GM12878 (cell line): ENCODE data around the gene ADAMTS19. TPM values are rescaled to one million over a fixed set of nuclear protein-coding genes. Genes with fewer than 3 reads are reported as not detected.

Source experiments
- ATAC-seq: fragments of 200-7000 bp; cut with Tn5 transposase; 3 replicates; pipeline ENCODE4 v1.9.1; 2020; ENCODE audit warnings: mild to moderate bottlenecking, moderate library complexity
- BruUV-seq: library from RNA; stranded (reverse); fragments of 400-500 nt; replicated peaks from 2 replicates; lab custom pipeline; 2021; lab: Mats Ljungman, UMichigan
- CTCF ChIA-PET: fragments of 300-600 bp; sonication (Branson Sonifier 250); formaldehyde crosslinking; extraction: SDS; loops from one replicate; lab custom pipeline; 2021; ENCODE audit warnings: inconsistent platforms; lab: Yijun Ruan, JAX
- POLR2A ChIA-PET: fragments of 350-600 bp; formaldehyde crosslinking; extraction: SDS; loops from one replicate; lab custom pipeline; 2021; ENCODE audit warnings: inconsistent platforms; lab: Charles Lee
- RAD21 ChIA-PET: fragments of 300-600 bp; sonication (Branson Sonifier 250); formaldehyde crosslinking; loops from one replicate; lab custom pipeline; 2023; ENCODE audit warnings: antibody characterized with exemption; ENCODE audit not compliant: unreplicated experiment; lab: Charles Lee
- SMC1A ChIA-PET: fragments of 300-600 bp; sonication (Branson Sonifier 250); formaldehyde crosslinking; loops from one replicate; lab custom pipeline; 2023; ENCODE audit not compliant: unreplicated experiment, uncharacterized antibody; lab: Charles Lee
- DNase-seq: peaks from one replicate; pipeline ENCODE4 v3.0.0-alpha.2; 2011; ENCODE audit warnings: low read depth, low spot score
- FAIRE-seq: peaks from 3 replicates; lab custom pipeline; 2011; peaks lifted over from hg19 to GRCh38; lab: Jason Lieb, UNC
- H2AFZ ChIP-seq: 2 replicates; pipeline ENCODE4 v1.6.0; 2011; ENCODE audit warnings: low read depth, low read length, control low read depth; ENCODE audit not compliant: control insufficient read depth
- H3K27ac ChIP-seq: 2 replicates; pipeline ENCODE4 v1.5.1; 2011; ENCODE audit warnings: control low read depth; ENCODE audit not compliant: control insufficient read depth, insufficient read depth
- H3K27me3 ChIP-seq, 2 experiments: replicated peaks in 1 of 2; 2 replicates each; pipeline versions ENCODE4 v1.6.0 to v1.6.1; 2011; ENCODE audit warnings: low read length in 1 of 2; ENCODE audit not compliant: control insufficient read depth in 2 of 2, insufficient read depth in 2 of 2
- H3K36me3 ChIP-seq, 2 experiments: 2 replicates each; pipeline ENCODE4 v1.5.1; 2011; ENCODE audit warnings: low read length in 1 of 2; ENCODE audit not compliant: control insufficient read depth in 2 of 2, insufficient read depth in 2 of 2
- H3K4me1 ChIP-seq: 2 replicates; pipeline ENCODE4 v1.6.1; 2011; ENCODE audit warnings: mild to moderate bottlenecking, low read length, moderate library complexity, mixed read lengths; ENCODE audit not compliant: control insufficient read depth, insufficient read depth
- H3K4me2 ChIP-seq: 2 replicates; pipeline ENCODE4 v1.6.0; 2011; ENCODE audit warnings: control low read depth; ENCODE audit not compliant: control insufficient read depth, insufficient read depth
- H3K4me3 ChIP-seq: fragments of 200-600 bp; sonication (generic); 2 replicates; pipeline ENCODE4 v1.5.1; 2016
- H3K79me2 ChIP-seq: 2 replicates; pipeline ENCODE4 v1.6.0; 2011; ENCODE audit warnings: low read length; ENCODE audit not compliant: control insufficient read depth, insufficient read depth
- H3K9ac ChIP-seq: 2 replicates; pipeline ENCODE4 v1.8.0; 2011; ENCODE audit warnings: low read length, control low read depth, mixed read lengths; ENCODE audit not compliant: control insufficient read depth, insufficient read depth
- H3K9me3 ChIP-seq: replicated peaks from 3 replicates; pipeline ENCODE4 v1.5.1; 2011; ENCODE audit warnings: mild to moderate bottlenecking, low read length; ENCODE audit not compliant: control insufficient read depth, insufficient read depth
- H4K20me1 ChIP-seq: 2 replicates; pipeline ENCODE4 v1.6.0; 2011; ENCODE audit not compliant: control insufficient read depth, insufficient read depth
- CBX3 ChIP-seq: fragments of 200-600 bp; sonication (generic); IDR thresholded peaks from 2 replicates; pipeline ENCODE4 v1.6.1; 2016; ENCODE audit warnings: low read depth, borderline replicate concordance
- CEBPB ChIP-seq, 2 experiments: fragments of 150-350 bp in 1 of 2; IDR thresholded peaks; 2 replicates each; pipeline ENCODE4 v1.6.1; 2012 to 2014; ENCODE audit warnings: low read depth in 2 of 2, low read length in 2 of 2, borderline replicate concordance in 1 of 2, inconsistent platforms in 1 of 2
- MLLT1 ChIP-seq: fragments of 450-650 bp; IDR thresholded peaks from 2 replicates; pipeline ENCODE4 v1.6.1; 2016; ENCODE audit warnings: mild to moderate bottlenecking
- MYC ChIP-seq: IDR thresholded peaks from 2 replicates; pipeline ENCODE4 v1.6.1; 2011; ENCODE audit warnings: mild to moderate bottlenecking, low read length, moderate library complexity, inconsistent platforms; ENCODE audit not compliant: insufficient read depth, insufficient replicate concordance, insufficient read length, severe bottlenecking
- NFIC ChIP-seq: IDR thresholded peaks from 2 replicates; pipeline ENCODE4 v1.6.1; 2012; ENCODE audit warnings: low read depth, mild to moderate bottlenecking, inconsistent platforms, low read length, moderate library complexity
- NRF1 ChIP-seq: conservative IDR thresholded peaks from 2 replicates; pipeline ENCODE4 v1.6.1; 2011; ENCODE audit warnings: mild to moderate bottlenecking, low read depth, low read length, improper control_type of control experiment
- RBBP5 ChIP-seq: fragments of 200-600 bp; sonication (generic); conservative IDR thresholded peaks from 2 replicates; pipeline ENCODE4 v1.6.1; 2016
- RUNX3 ChIP-seq: IDR thresholded peaks from 2 replicates; pipeline ENCODE4 v1.6.1; 2012; ENCODE audit warnings: low read length, inconsistent platforms
- SMARCA5 ChIP-seq: fragments of 450-650 bp; IDR thresholded peaks from 2 replicates; pipeline ENCODE4 v1.6.1; 2017; ENCODE audit warnings: mild to moderate bottlenecking
- SUZ12 ChIP-seq: fragments of 200-600 bp; sonication (generic); IDR thresholded peaks from one replicate; pipeline ENCODE4 v1.6.1; 2018; ENCODE audit warnings: antibody characterized with exemption, mild to moderate bottlenecking; ENCODE audit not compliant: unreplicated experiment
- TARDBP ChIP-seq: IDR thresholded peaks from 2 replicates; pipeline ENCODE4 v1.6.1; 2016; ENCODE audit warnings: borderline replicate concordance
- WRNIP1 ChIP-seq: IDR thresholded peaks from 2 replicates; pipeline ENCODE4 v1.6.1; 2011; ENCODE audit warnings: low read depth, low read length, improper control_type of control experiment, borderline replicate concordance
- ZBTB4 ChIP-seq: fragments of 450-650 bp; formaldehyde crosslinking; IDR thresholded peaks from 2 replicates; pipeline ENCODE4 v1.4.0; 2022; ENCODE audit warnings: mild to moderate bottlenecking, moderate library complexity
- ZNF24 ChIP-seq: fragments of 450-650 bp; IDR thresholded peaks from 2 replicates; pipeline ENCODE4 v1.6.1; 2017; ENCODE audit warnings: antibody characterized with exemption, mild to moderate bottlenecking
- ZNF622 ChIP-seq: fragments of 450-650 bp; IDR thresholded peaks from 2 replicates; pipeline ENCODE4 v1.6.1; 2017; ENCODE audit warnings: mild to moderate bottlenecking, inconsistent platforms
- WGBS: methylation state at CpG from one replicate; pipeline ENCODE4 v1.1.6; 2016; ENCODE audit warnings: low lambda C conversion rate; ENCODE audit not compliant: insufficient replicate concordance, insufficient coverage; ENCODE audit errors: missing lambda C conversion rate; 5-methylcytosine and 5-hydroxymethylcytosine counted together
- in situ Hi-C: fragments of 300-500 bp; cut with MboI; formaldehyde crosslinking; loops from 9 replicates; pipeline ENCODE4 v1.14.3; 2018; ENCODE audit warnings: mixed read lengths
- intact Hi-C: fragments of 100-400 bp; cut with micrococcal nuclease; formaldehyde crosslinking; loops from one replicate; pipeline ENCODE4 v1.14.2; 2022; ENCODE audit not compliant: unreplicated experiment
- polyA plus RNA-seq, 11 experiments: library from polyadenylated mRNA; depleted of rRNA in 4 of 11; unstranded in 6 of 11; stranded (reverse) in 5 of 11; fragments of >200 nt; fragmentation: Nextera tagmentation in 4 of 11; fragmentation: Illumina TruSeq in 1 of 11; extraction: Ambion mirVana in 4 of 11; extraction: Trizol in 1 of 11; gene quantifications; 1 replicate in 1 of 11; 2 replicates in 10 of 11; pipeline versions ENCODE4 v1.2.1 to v1.2.3, GENCODE V29; 2011 to 2016; ENCODE audit warnings: inconsistent platforms in 2 of 11, missing spikeins in 2 of 11, low read depth in 1 of 11
- total RNA-seq, 4 experiments: library from RNA; depleted of rRNA in 3 of 4; stranded (reverse); fragments of >200 nt in 3 of 4; fragmentation: Illumina TruSeq in 1 of 4; extraction: Trizol in 1 of 4; gene quantifications; 2 replicates each; pipeline versions ENCODE4 v1.2.1 to v1.2.3, GENCODE V29; 2013 to 2021

The ADAMTS19 gene
- total and polyA plus RNA-seq, 10 of the 15 experiments (the other 5 are each of a cell fraction or from before 2014, with no cell fraction given), result not detected

GRCh38 chr5:129440424-129440823, 19.7 kb upstream of the ADAMTS19 start:
- no peak overlapping the region for H2AFZ ChIP-seq
- H3K27ac ChIP-seq, result no peak overlapping the region
- in situ Hi-C loops, result no loop called here
- no peaks in the 10 kb centered on the region for H3K36me3 ChIP-seq
- H3K4me3 ChIP-seq, result no peak overlapping the region
- H3K4me2 ChIP-seq, result no peak overlapping the region
- H4K20me1 ChIP-seq, result no peaks in the 10 kb centered on the region
- intact Hi-C loops, result no loop called here
- no peak overlapping the region for H3K9ac ChIP-seq
- TF ChIP-seq TARDBP (no peak), SMARCA5 (no peak), ZNF24 (no peak)
- ChIA-PET CTCF (interaction anchor here (0.7 to 1.9 kb wide), 2 partner anchors 18 to 36 kb away, joined by 3 to 4 read pairs; no protein-coding TSS in a partner anchor), POLR2A (no interaction called here), SMC1A (interaction anchor here (1.8 kb wide), 1 partner anchor 18 kb away, joined by 4 read pairs; no protein-coding TSS in a partner anchor), RAD21 (no interaction called here)
- 33% methylated on average over 5 of the region's 6 CpGs for WGBS
- FAIRE-seq (no peak), ATAC-seq (no peak), DNase-seq (no peak)
- no peaks in the 10 kb centered on the region for H3K4me1 ChIP-seq
- H3K9me3 ChIP-seq, result no peaks in the 10 kb centered on the region
- H3K79me2 ChIP-seq, result no peaks in the 10 kb centered on the region
- BruUV-seq, result no TSS peak
- no peaks in the 10 kb centered on the region for H3K27me3 ChIP-seq

GRCh38 chr5:129441096-129441495, 19.0 kb upstream of the ADAMTS19 start:
- H2AFZ ChIP-seq, result no peak overlapping the region
- H3K9ac ChIP-seq, result no peak overlapping the region
- TF ChIP-seq ZNF622 (no peak), CBX3 (no peak), MLLT1 (no peak), RUNX3 (no peak), CEBPB (IDR thresholded peaks at IDR 0.05; ENCODE audit: borderline replicate concordance in 1 of 2, low read depth in 2 of 2, low read length in 2 of 2) (no peak), RBBP5 (no peak), MYC (no peak), WRNIP1 (no peak), NRF1 (no peak), ZBTB4 (CRISPR knock-in tag) (no peak), NFIC (no peak), SUZ12 (no peak)
- in situ Hi-C loops, result no loop called here
- 25% methylated on average over 1 of the region's 1 CpG for WGBS
- no peak overlapping the region for H3K4me2 ChIP-seq
- ChIA-PET POLR2A (no interaction called here), RAD21 (no interaction called here), SMC1A (interaction anchor here (1.8 kb wide), 1 partner anchor 19 kb away, joined by 4 read pairs; no protein-coding TSS in a partner anchor), CTCF (interaction anchor here (0.7 to 1.9 kb wide), 2 partner anchors 19 to 36 kb away, joined by 3 to 4 read pairs; no protein-coding TSS in a partner anchor)
- no peak for ATAC-seq
- no peaks in the 10 kb centered on the region for H4K20me1 ChIP-seq
- no peak overlapping the region for H3K27ac ChIP-seq
- no peak for FAIRE-seq
- H3K9me3 ChIP-seq, result no peaks in the 10 kb centered on the region
- no peaks in the 10 kb centered on the region for H3K27me3 ChIP-seq
- no peak overlapping the region for H3K4me3 ChIP-seq
- no peaks in the 10 kb centered on the region for H3K79me2 ChIP-seq
- H3K36me3 ChIP-seq, result no peaks in the 10 kb centered on the region
- BruUV-seq, result no TSS peak
- no peak for DNase-seq
- no peaks in the 10 kb centered on the region for H3K4me1 ChIP-seq
- intact Hi-C loops, result no loop called here
